ENCODE results near the gene AKAP8L. TPM values are rescaled to one million over a fixed set of nuclear protein-coding genes. Genes with fewer than 3 reads are reported as not detected.

Gene AKAP8L
- total and polyA plus RNA-seq, 2 of the 8 experiments (the other 6 are each of a cell fraction or from before 2014, with no cell fraction given), result 75.1 to 138 TPM

- H4K91ac ChIP-seq (replicated peaks; ENCODE audit: insufficient read length, low read length), result no peak overlapping the region
- H4K5ac ChIP-seq (ENCODE audit: insufficient read length, low read depth, low read length), result no peak overlapping the region
- no peak overlapping the region for H2BK20ac ChIP-seq (ENCODE audit: low read length)
- ChIA-PET CTCF (ENCODE audit: partially characterized antibody) (no interaction called here), POLR2A (ENCODE audit: partially characterized antibody) (interaction anchor here (0.9 to 1.0 kb wide), 2 partner anchors 9 to 189 kb away, joined by 3 read pairs; no protein-coding TSS in a partner anchor)
- H3K4me3 ChIP-seq (ENCODE audit: extremely low read depth in 1 of 4, insufficient read depth in 2 of 4, low read depth in 3 of 4, low read length in 4 of 4), result no peak overlapping the region
- H3K79me1 ChIP-seq (ENCODE audit: low read depth, low read length), result peaks cover 10% of the 10 kb centered on the region; the same call in 1 of the 2 replicates
- no peak overlapping the region for H3K4me2 ChIP-seq (ENCODE audit: insufficient read depth in 1 of 2, low read depth in 2 of 2, low read length in 2 of 2)
- H3K4me1 ChIP-seq (replicated peaks in 1 of 4; ENCODE audit: control insufficient read depth in 3 of 4, insufficient read depth in 4 of 4, low read length in 3 of 4), result no peaks in the 10 kb centered on the region
- peaks cover 8 to 10% of the 10 kb centered on the region in 2 experiments for H4K20me1 ChIP-seq (replicated peaks in 1 of 2; ENCODE audit: control insufficient read depth in 1 of 2, insufficient read depth in 2 of 2, low read length in 2 of 2)
- H3K27ac ChIP-seq (ENCODE audit: low read depth, low read length), result no peak overlapping the region
- H4K8ac ChIP-seq (ENCODE audit: extremely low read depth, insufficient read depth, low read length), result no peak overlapping the region
- WGBS, 2 experiments (ENCODE audit: extremely low coverage in 1 of 2, insufficient coverage in 1 of 2, insufficient read length in 1 of 2, insufficient replicate concordance in 2 of 2, low coverage in 1 of 2, low lambda C conversion rate in 2 of 2, missing lambda C conversion rate in 1 of 2), result 95% methylated on average over 20 of the region's 36 CpGs; no CpG with 5 or more reads in 1 of the 2 experiments
- no peak overlapping the region for H2AFZ ChIP-seq (ENCODE audit: low read length)
- H3K23ac ChIP-seq (ENCODE audit: insufficient read length), result no peak overlapping the region
- H2BK5ac ChIP-seq (ENCODE audit: low read depth, low read length), result no peak overlapping the region
- no peak overlapping the region for H2BK120ac ChIP-seq (replicated peaks; ENCODE audit: low read depth, low read length)
- no peak overlapping the region for H2AK5ac ChIP-seq (ENCODE audit: low read depth, low read length)
- no peak overlapping the region for H3K9ac ChIP-seq (replicated peaks in 1 of 4; ENCODE audit: extremely low read depth in 1 of 4, low read depth in 3 of 4, low read length in 3 of 4)
- H2BK15ac ChIP-seq (ENCODE audit: low read length), result no peak overlapping the region
- no peak overlapping the region for H3K4ac ChIP-seq (replicated peaks; ENCODE audit: insufficient read length, low read depth, low read length)
- H3K9me3 ChIP-seq (ENCODE audit: insufficient read depth in 2 of 2, low read depth in 1 of 2, low read length in 1 of 2), result peaks cover 3 to 4% of the 10 kb centered on the region in 2 experiments; a peak in 1 of 4 replicates
- peaks cover 0 to 12% of the 10 kb centered on the region in 2 experiments; a peak in 2 of 4 replicates for H3K79me2 ChIP-seq (ENCODE audit: control insufficient read depth in 1 of 2, insufficient read depth in 2 of 2, low read length in 2 of 2)
- FAIRE-seq (no peak), DNase-seq (ENCODE audit: low read depth in 1 of 2, low spot score in 2 of 2) (no peak)
- H3K23me2 ChIP-seq (ENCODE audit: low read depth, low read length), result no peaks in the 10 kb centered on the region
- H3K36me3 ChIP-seq (ENCODE audit: control insufficient read depth in 2 of 4, insufficient read depth in 4 of 4, low read length in 3 of 4), result peaks cover 2 to 44% (median 21%) of the 10 kb centered on the region in 4 experiments; a peak in 6 of 8 replicates
- no peak overlapping the region for H3K14ac ChIP-seq (ENCODE audit: insufficient read length)
- H3K56ac ChIP-seq (replicated peaks; ENCODE audit: insufficient read length, low read depth, low read length), result no peak overlapping the region
- H3K27me3 ChIP-seq (replicated peaks in 1 of 4; ENCODE audit: control insufficient read depth in 3 of 4, extremely low read depth in 1 of 4, insufficient read depth in 3 of 4, low read length in 3 of 4), result no peaks in the 10 kb centered on the region
- no peak overlapping the region for H3K18ac ChIP-seq (ENCODE audit: extremely low read depth, low read length)
- no peak overlapping the region for H2BK12ac ChIP-seq (ENCODE audit: low read depth, low read length)
- no peak for TF ChIP-seq SUZ12 (IDR thresholded peaks at IDR 0.05; ENCODE audit: low read length)
- TF ChIP-seq BACH1 (IDR thresholded peaks at IDR 0.05; ENCODE audit: low read length), result no peak
- no peak for TF ChIP-seq HDAC6 (IDR thresholded peaks at IDR 0.05; ENCODE audit: low read depth, low read length)
- no peak for TF ChIP-seq FOSL1 (IDR thresholded peaks at IDR 0.05; ENCODE audit: insufficient read depth, low read depth, low read length)
- no peak for TF ChIP-seq CHD2 (IDR thresholded peaks at IDR 0.05; ENCODE audit: low read length)
- TF ChIP-seq RBBP5 (IDR thresholded peaks at IDR 0.05; ENCODE audit: borderline replicate concordance, low read depth, low read length), result no peak
- TF ChIP-seq POLR2A (IDR thresholded peaks at IDR 0.05; ENCODE audit: control extremely low read depth in 1 of 2, low read depth in 2 of 2, low read length in 2 of 2), result no peak
- no peak for TF ChIP-seq SP4 (IDR thresholded peaks at IDR 0.05; ENCODE audit: low read length)
- TF ChIP-seq KDM5A (IDR thresholded peaks at IDR 0.05; ENCODE audit: low read length), result no peak
- no peak for TF ChIP-seq RXRA (IDR thresholded peaks at IDR 0.05; ENCODE audit: insufficient read depth, low read depth, low read length)
- no peak for TF ChIP-seq ASH2L (IDR thresholded peaks at IDR 0.05; ENCODE audit: low read length)
- TF ChIP-seq CTBP2 (IDR thresholded peaks at IDR 0.05; ENCODE audit: borderline replicate concordance, insufficient read depth, insufficient read length, low read length), result no peak
- TF ChIP-seq TAF7 (optimal IDR thresholded peaks at IDR 0.05; ENCODE audit: borderline replicate concordance, low read depth, low read length), result no peak
- TF ChIP-seq SIN3A (conservative IDR thresholded peaks at IDR 0.05 in 1 of 2, IDR thresholded peaks at IDR 0.05 in 1 of 2; ENCODE audit: low read depth in 1 of 2, low read length in 2 of 2), result no peak
Observed at GRCh38 chr19:15425321-15425950, 6.6 kb upstream of the AKAP8L start.

Data from H1 (cell line).